B cell (primary cell): ENCODE measurements around the gene LRRC47.

ENCODE experiments used
- EZH2 ChIP-seq: IDR thresholded peaks from 2 replicates; pipeline ENCODE4 v1.6.1; 2012; ENCODE audit warnings: borderline replicate concordance, low read depth, mild to moderate bottlenecking, moderate library complexity, low read length; ENCODE audit not compliant: insufficient read depth, poor library complexity, severe bottlenecking
- TF ChIP-seq, protein P1 (sequence below): fragments of 200-600 bp; IDR thresholded peaks from one replicate; pipeline ENCODE4 v1.8.0; 2022; ENCODE audit warnings: antibody characterized with exemption, mild to moderate bottlenecking

DNA sequence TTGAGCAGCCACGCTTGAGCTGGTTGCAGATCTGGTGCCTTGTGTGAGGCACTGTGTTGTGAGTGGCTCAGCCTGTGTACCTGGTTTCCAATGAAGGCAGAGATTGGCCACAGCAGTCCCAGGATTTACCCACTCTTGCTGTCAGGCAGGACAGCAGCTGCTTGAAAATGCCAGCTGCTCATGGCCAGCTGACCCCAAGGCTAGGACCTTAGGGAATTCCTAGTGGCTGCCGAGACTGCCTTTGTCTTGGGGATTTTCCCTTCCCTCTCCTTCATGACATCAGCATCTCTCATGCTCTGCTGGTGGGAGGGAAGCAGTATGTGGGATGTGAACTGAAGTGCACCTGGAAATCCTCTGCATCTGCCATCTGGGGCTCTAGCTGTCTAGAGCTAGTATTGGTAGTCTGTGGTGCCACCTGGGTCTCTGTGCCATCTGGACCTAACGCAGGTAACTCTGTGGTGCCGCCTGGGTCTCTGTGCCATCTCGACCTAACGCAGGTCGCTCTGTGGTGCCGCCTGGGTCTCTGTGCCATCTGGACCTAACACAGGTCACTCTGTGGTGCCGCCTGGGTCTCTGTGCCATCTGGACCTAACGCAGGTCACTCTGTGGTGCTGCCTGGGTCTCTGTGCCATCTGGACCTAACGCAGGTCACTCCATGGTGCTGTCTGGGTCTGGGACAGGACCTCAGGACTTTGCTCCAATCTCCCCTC, 3.8 kb upstream of the LRRC47 start:
- TF ChIP-seq, protein P1, sequence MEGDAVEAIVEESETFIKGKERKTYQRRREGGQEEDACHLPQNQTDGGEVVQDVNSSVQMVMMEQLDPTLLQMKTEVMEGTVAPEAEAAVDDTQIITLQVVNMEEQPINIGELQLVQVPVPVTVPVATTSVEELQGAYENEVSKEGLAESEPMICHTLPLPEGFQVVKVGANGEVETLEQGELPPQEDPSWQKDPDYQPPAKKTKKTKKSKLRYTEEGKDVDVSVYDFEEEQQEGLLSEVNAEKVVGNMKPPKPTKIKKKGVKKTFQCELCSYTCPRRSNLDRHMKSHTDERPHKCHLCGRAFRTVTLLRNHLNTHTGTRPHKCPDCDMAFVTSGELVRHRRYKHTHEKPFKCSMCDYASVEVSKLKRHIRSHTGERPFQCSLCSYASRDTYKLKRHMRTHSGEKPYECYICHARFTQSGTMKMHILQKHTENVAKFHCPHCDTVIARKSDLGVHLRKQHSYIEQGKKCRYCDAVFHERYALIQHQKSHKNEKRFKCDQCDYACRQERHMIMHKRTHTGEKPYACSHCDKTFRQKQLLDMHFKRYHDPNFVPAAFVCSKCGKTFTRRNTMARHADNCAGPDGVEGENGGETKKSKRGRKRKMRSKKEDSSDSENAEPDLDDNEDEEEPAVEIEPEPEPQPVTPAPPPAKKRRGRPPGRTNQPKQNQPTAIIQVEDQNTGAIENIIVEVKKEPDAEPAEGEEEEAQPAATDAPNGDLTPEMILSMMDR = no peak
- TF ChIP-seq EZH2 = no peak
